GM23338 (cell line): Measurements from ENCODE around the gene IL36B. TPM values are rescaled to one million over a fixed set of nuclear protein-coding genes. Genes with fewer than 3 reads are reported as not detected.

Source experiments
- ATAC-seq: fragments of 200-7000 bp; cut with Tn5 transposase; 3 replicates; pipeline ENCODE4 v1.9.1; 2020
- DNase-seq: peaks from one replicate; pipeline ENCODE4 v3.0.0-alpha.2; 2015; ENCODE audit warnings: low spot score
- H2AFZ ChIP-seq: fragments of 200-600 bp; sonication (generic); 2 replicates; pipeline ENCODE4 v1.8.0; 2016; ENCODE audit warnings: antibody characterized with exemption, mild to moderate bottlenecking, moderate library complexity
- H3F3A ChIP-seq: fragments of 200-600 bp; sonication (generic); replicated peaks from 2 replicates; pipeline ENCODE4 v1.8.0; 2017; ENCODE audit warnings: antibody characterized with exemption, mixed run types, low read depth
- H3K27ac ChIP-seq: fragments of 200-600 bp; sonication (generic); 2 replicates; pipeline ENCODE4 v1.6.1; 2016; ENCODE audit warnings: low read depth
- H3K27me3 ChIP-seq: fragments of 200-600 bp; sonication (generic); 2 replicates; pipeline ENCODE4 v1.8.0; 2016; ENCODE audit warnings: mild to moderate bottlenecking, mixed run types, moderate library complexity; ENCODE audit not compliant: insufficient read depth
- H3K36me3 ChIP-seq: fragments of 200-600 bp; sonication (generic); 2 replicates; pipeline ENCODE4 v1.8.0; 2016; ENCODE audit warnings: mild to moderate bottlenecking; ENCODE audit not compliant: insufficient read depth
- H3K4me1 ChIP-seq: fragments of 200-600 bp; sonication (generic); 2 replicates; pipeline ENCODE4 v1.8.0; 2016; ENCODE audit warnings: mild to moderate bottlenecking, moderate library complexity; ENCODE audit not compliant: insufficient read depth
- H3K4me2 ChIP-seq: fragments of 200-600 bp; sonication (generic); 2 replicates; pipeline ENCODE4 v1.7.1; 2017; ENCODE audit warnings: mixed run types
- H3K4me3 ChIP-seq: fragments of 200-600 bp; sonication (generic); 2 replicates; pipeline ENCODE4 v1.6.1; 2016; ENCODE audit warnings: mixed run types
- H3K79me2 ChIP-seq: fragments of 200-600 bp; sonication (generic); replicated peaks from 2 replicates; pipeline ENCODE4 v1.8.0; 2017; ENCODE audit warnings: mild to moderate bottlenecking; ENCODE audit not compliant: insufficient read depth
- H3K9me2 ChIP-seq: fragments of 200-600 bp; sonication (generic); 2 replicates; pipeline ENCODE4 v1.8.0; 2017; ENCODE audit not compliant: insufficient read depth
- H4K20me1 ChIP-seq: fragments of 200-600 bp; sonication (generic); replicated peaks from 2 replicates; pipeline ENCODE4 v1.8.0; 2017; ENCODE audit warnings: mild to moderate bottlenecking; ENCODE audit not compliant: insufficient read depth
- H3K27ac Mint-ChIP-seq: 2 replicates; pipeline ENCODE4 v1.8.0; 2020; ENCODE audit warnings: inconsistent platforms, mild to moderate bottlenecking, moderate library complexity, mixed read lengths
- H3K27me3 Mint-ChIP-seq: 3 replicates; pipeline ENCODE4 v1.8.0; 2022; ENCODE audit warnings: low read depth, mild to moderate bottlenecking, moderate library complexity, mixed read lengths, inconsistent platforms; ENCODE audit not compliant: insufficient read depth, poor library complexity
- H3K36me3 Mint-ChIP-seq: 3 replicates; pipeline ENCODE4 v1.8.0; 2021; ENCODE audit warnings: low read depth, mild to moderate bottlenecking, inconsistent platforms, moderate library complexity, mixed read lengths
- H3K4me1 Mint-ChIP-seq: 3 replicates; pipeline ENCODE4 v1.8.0; 2020; ENCODE audit warnings: mild to moderate bottlenecking, inconsistent platforms, mixed read lengths
- H3K4me3 Mint-ChIP-seq: 3 replicates; pipeline ENCODE4 v1.8.0; 2021; ENCODE audit warnings: moderate library complexity, mild to moderate bottlenecking, inconsistent platforms, mixed read lengths
- H3K9me3 Mint-ChIP-seq: 3 replicates; pipeline ENCODE4 v1.8.0; 2020; ENCODE audit warnings: moderate library complexity, mild to moderate bottlenecking, inconsistent platforms, mixed read lengths
- CREB1 ChIP-seq: fragments of 250-450 bp; sonication (Bioruptor Pico); IDR thresholded peaks from 2 replicates; pipeline ENCODE4 v1.5.0; 2020; ENCODE audit warnings: low read depth, mild to moderate bottlenecking, moderate library complexity
- ETS1 ChIP-seq: IDR thresholded peaks from 2 replicates; pipeline ENCODE4 v1.6.1; 2016; ENCODE audit warnings: antibody characterized with exemption
- EZH2 ChIP-seq: fragments of 200-600 bp; sonication (generic); IDR thresholded peaks from one replicate; pipeline ENCODE4 v1.8.0; 2017; ENCODE audit warnings: antibody characterized with exemption, mild to moderate bottlenecking, low read depth; ENCODE audit not compliant: unreplicated experiment
- EZH2phosphoT487 ChIP-seq: fragments of 200-600 bp; sonication (generic); IDR thresholded peaks from one replicate; pipeline ENCODE4 v1.8.1; 2018; ENCODE audit warnings: antibody characterized with exemption; ENCODE audit not compliant: unreplicated experiment
- JUNB ChIP-seq: IDR thresholded peaks from one replicate; pipeline ENCODE4 v1.6.1; 2016; ENCODE audit warnings: antibody characterized with exemption; ENCODE audit not compliant: unreplicated experiment
- NANOG ChIP-seq: IDR thresholded peaks from 2 replicates; pipeline ENCODE4 v1.6.1; 2016; ENCODE audit warnings: antibody characterized with exemption, borderline replicate concordance
- POLR2AphosphoS5 ChIP-seq: IDR thresholded peaks from 2 replicates; pipeline ENCODE4 v1.6.1; 2016; ENCODE audit warnings: antibody characterized with exemption, low read depth
- REST ChIP-seq: IDR thresholded peaks from one replicate; pipeline ENCODE4 v1.6.1; 2018; ENCODE audit warnings: antibody characterized with exemption; ENCODE audit not compliant: unreplicated experiment
- STAT1 ChIP-seq: IDR thresholded peaks from one replicate; pipeline ENCODE4 v1.6.1; 2016; ENCODE audit warnings: antibody characterized with exemption; ENCODE audit not compliant: unreplicated experiment
- ZNF114 ChIP-seq: fragments of 250-450 bp; sonication (Bioruptor Pico); IDR thresholded peaks from 2 replicates; pipeline ENCODE4 v1.5.0; 2020; ENCODE audit warnings: mild to moderate bottlenecking, moderate library complexity
- ZNF331 ChIP-seq: fragments of 250-450 bp; sonication (Bioruptor Pico); IDR thresholded peaks from 2 replicates; pipeline ENCODE4 v1.5.0; 2020; ENCODE audit warnings: low read depth, mild to moderate bottlenecking, moderate library complexity
- ZNF462 ChIP-seq: fragments of 250-450 bp; sonication (Bioruptor Pico); IDR thresholded peaks from 2 replicates; pipeline ENCODE4 v1.5.0; 2020; ENCODE audit warnings: mild to moderate bottlenecking, moderate library complexity
- polyA plus RNA-seq: library from polyadenylated mRNA; unstranded; fragments of >200 nt; fragmentation: Nextera tagmentation; extraction: Ambion mirVana; gene quantifications from 2 replicates; pipeline ENCODE4 v1.2.1, GENCODE V29; 2016
- total RNA-seq: library from RNA; depleted of rRNA; stranded (reverse); fragments of >200 nt; shearing (Covaris generic); gene quantifications from 2 replicates; pipeline ENCODE4 v1.2.3, GENCODE V29; 2014
- TF ChIP-seq, protein P1 (sequence below), 2 experiments: fragments of 200-600 bp in 1 of 2; sonication (generic) in 1 of 2; conservative IDR thresholded peaks; 2 replicates each; pipeline versions ENCODE4 v1.5.1 to v1.6.1; 2016 to 2017; ENCODE audit warnings: antibody characterized with exemption in 2 of 2, low read depth in 2 of 2, mild to moderate bottlenecking in 2 of 2, moderate library complexity in 1 of 2

The IL36B gene
- total and polyA plus RNA-seq, 2 experiments from 2014 or later, result not detected

DNA sequence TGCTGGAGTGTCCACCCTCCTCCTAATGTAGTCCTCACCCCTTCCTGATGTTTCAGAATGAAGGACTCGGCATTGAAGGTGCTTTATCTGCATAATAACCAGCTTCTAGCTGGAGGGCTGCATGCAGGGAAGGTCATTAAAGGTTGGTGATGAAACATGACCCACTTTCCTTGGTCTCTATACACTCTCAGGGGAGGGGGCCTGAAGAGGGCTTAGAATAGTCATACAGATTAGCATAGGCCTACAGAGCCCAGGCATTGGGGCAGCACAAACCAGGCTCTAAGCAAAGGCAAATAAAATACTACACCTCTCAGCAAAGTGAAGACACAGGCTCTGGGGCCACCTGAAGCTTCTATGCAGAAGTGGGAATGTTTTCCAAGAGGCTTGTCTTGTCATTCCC, 8.1 kb upstream of the IL36B start:
- Mint-ChIP-seq H3K27me3 (peaks cover 6% of the 10 kb centered on the region), H3K36me3 (no peaks in the 10 kb centered on the region; the same call in 2 of the 3 replicates), H3K9me3 (peaks cover 23% of the 10 kb centered on the region), H3K4me3 (no peak overlapping the region), H3K4me1 (peaks cover 6% of the 10 kb centered on the region; the same call in 1 of the 3 replicates), H3K27ac (no peak overlapping the region)
- Histone ChIP-seq H3K9me2 (no peaks in the 10 kb centered on the region), H3K36me3 (no peaks in the 10 kb centered on the region), H3K27me3 (no peaks in the 10 kb centered on the region), H3K79me2 (no peaks in the 10 kb centered on the region), H3K4me2 (no peak overlapping the region), H3F3A (no peaks in the 10 kb centered on the region), H3K27ac (no peak overlapping the region), H3K4me1 (no peaks in the 10 kb centered on the region), H2AFZ (no peak overlapping the region), H4K20me1 (no peaks in the 10 kb centered on the region), H3K4me3 (no peak overlapping the region)
- DNase-seq (no peak), ATAC-seq (peak; percentile 75)
- TF ChIP-seq ZNF331 (CRISPR knock-in tag), result no peak
- no peak for TF ChIP-seq REST
- no peak for TF ChIP-seq EZH2
- TF ChIP-seq STAT1, result no peak
- TF ChIP-seq POLR2AphosphoS5, result no peak
- TF ChIP-seq, protein P1, sequence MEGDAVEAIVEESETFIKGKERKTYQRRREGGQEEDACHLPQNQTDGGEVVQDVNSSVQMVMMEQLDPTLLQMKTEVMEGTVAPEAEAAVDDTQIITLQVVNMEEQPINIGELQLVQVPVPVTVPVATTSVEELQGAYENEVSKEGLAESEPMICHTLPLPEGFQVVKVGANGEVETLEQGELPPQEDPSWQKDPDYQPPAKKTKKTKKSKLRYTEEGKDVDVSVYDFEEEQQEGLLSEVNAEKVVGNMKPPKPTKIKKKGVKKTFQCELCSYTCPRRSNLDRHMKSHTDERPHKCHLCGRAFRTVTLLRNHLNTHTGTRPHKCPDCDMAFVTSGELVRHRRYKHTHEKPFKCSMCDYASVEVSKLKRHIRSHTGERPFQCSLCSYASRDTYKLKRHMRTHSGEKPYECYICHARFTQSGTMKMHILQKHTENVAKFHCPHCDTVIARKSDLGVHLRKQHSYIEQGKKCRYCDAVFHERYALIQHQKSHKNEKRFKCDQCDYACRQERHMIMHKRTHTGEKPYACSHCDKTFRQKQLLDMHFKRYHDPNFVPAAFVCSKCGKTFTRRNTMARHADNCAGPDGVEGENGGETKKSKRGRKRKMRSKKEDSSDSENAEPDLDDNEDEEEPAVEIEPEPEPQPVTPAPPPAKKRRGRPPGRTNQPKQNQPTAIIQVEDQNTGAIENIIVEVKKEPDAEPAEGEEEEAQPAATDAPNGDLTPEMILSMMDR (conservative IDR thresholded peaks at IDR 0.05; ENCODE audit: low read depth in 2 of 2), result no peak
- no peak for TF ChIP-seq EZH2phosphoT487
- no peak for TF ChIP-seq NANOG
- no peak for TF ChIP-seq CREB1 (CRISPR knock-in tag)
- TF ChIP-seq ETS1, result no peak
- TF ChIP-seq ZNF462 (CRISPR knock-in tag), result no peak
- TF ChIP-seq ZNF114 (CRISPR knock-in tag), result no peak
- TF ChIP-seq JUNB, result no peak
